Umbilical cord (tissue), 2 donors: ENCODE measurements around the gene RAE1. TPM values are rescaled to one million over a fixed set of nuclear protein-coding genes. Genes with fewer than 3 reads are reported as not detected.

Experiments used
- DNase-seq: peaks from one replicate; pipeline ENCODE4 v3.0.0-alpha.2; 2015; ENCODE audit warnings: low spot score
- total RNA-seq: library from RNA; depleted of rRNA; stranded (reverse); fragments of >200 nt; gene quantifications from one replicate; pipeline ENCODE4 v1.2.3, GENCODE V29; 2014; ENCODE audit warnings: low replicate concordance; ENCODE audit not compliant: insufficient read depth

RAE1 gene
- total RNA-seq, 1 donor from 2014 or later, result 28.4 TPM

DNA sequence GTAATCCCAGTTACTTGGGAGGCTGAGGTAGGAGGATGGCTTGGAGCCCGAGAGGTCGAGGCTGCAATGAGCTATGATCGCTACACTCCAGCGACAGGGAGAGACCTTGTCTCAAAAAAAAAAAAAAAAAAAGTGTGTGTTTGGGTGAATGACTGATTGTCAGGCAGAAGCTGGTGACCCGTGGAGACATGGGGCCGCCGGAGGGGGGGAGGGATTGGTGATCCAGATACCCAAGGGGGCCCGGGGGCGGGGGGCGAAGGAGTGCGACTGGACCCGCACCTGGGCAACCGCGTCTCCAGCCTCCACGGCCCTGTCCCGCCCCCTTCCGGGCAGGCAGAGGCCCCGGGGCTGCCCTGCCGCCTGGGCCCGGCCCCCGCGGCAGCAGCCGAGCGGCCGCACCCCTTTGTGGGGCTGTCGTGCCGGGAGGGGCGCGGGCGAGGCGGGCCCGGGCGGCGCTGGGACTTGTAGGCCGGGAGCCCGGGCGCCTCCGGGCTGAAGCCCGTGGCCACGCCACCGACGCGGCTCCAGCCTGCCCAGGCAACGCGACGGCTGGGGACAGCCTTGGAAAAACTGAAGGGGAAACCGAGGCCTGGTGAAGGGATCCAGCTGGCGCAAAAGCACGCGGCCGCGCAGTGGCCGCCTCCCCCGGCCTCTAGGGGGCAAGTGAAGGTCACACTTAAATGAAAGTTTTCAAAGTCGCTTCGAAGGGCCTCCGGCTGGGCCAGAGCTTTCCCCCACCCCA lies 38.1 kb downstream of the RAE1 start:
- DNase-seq, result peak; percentile 86

- DNase-seq, result peak; percentile 26
These were observed 38.9 kb downstream of the RAE1 start for GRCh38 chr20:57389695-57390603.

DNA sequence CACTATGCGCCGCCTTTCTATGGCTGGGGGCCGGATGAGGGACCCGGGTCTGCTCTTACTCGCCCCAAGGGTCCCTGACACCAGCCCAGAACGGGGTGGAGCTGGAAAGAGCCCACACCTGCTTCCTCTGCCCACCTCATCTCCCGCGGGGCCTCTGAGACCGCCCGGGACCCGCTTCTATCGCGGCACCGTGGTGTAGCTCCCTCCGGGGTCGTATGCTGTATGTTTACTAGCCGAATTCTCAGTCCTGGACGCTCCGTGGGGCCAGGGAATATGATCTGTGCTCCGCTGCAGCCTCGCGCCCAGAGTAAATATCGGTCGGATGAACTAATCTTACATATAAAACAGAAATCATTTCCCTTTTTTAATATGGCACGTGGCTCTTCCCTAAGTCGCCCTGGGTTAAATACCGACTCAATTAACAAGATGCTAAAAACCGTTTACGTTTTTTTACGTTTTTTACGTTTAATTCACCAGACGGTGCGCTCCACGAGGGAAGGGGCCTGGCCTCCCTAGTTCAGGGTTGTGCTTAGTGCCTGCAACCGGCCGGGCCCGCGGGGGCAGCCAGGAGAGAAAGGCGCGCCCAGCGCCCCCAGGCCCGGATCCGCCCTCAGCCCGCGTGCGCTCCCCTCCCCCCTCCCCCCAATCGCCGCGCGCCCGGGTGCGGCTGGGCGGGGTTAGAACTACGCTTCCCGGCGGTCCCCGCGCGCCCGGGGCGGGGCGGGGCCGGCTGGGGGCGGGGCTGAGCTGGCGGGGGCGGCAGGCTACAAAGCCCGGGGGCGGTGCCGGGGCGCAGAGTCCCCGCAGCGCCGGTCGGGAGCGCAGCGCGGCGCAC lies 39.8 kb downstream of the RAE1 start, which contains the start of gene RBM38:
TSS of gene RBM38 (plus strand) at position 793 of the 835 bp plus-strand sequence. CDS start 186 bp downstream, outside the sequence.
- DNase-seq, result peak; percentile 69

GRCh38 chr20:57391439-57392301 lies 40.6 kb downstream of the RAE1 start:
- DNase-seq, result no peak

DNA sequence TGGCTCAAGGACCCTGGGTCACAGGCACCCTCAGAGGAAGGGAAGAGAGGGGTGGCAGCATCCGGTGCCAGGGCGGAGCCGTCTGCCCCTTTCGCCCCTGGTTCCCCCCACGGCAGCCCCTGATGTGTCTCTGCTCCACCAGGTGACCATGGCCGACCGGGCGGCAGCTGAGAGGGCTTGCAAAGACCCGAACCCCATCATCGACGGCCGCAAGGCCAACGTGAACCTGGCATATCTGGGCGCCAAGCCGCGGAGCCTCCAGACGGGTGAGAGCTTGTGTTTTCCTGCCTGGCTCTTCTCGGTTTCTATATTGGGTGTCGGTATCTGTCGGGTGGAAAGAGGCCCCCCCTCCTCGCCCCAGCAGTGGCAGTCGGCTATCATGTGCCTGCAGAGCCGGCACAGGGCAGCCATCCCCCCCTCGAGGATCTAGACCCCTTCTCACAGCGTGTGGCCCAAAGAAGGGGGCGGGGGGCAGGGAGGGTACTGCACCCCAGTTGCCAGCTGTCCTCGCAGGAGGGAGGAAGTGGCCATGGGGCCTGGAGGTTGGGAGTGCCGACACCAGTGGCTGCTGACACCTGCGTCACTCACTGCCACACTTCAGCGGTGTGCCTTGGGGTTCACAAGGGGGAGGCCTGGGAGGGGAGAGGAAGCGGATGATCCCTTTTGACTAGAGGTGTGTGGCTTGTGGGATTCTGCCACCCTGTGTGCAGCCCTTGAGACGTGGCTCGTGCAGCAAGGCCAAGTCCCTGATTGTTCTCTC lies 41.6 kb downstream of the RAE1 start:
- DNase-seq, result no peak

DNA sequence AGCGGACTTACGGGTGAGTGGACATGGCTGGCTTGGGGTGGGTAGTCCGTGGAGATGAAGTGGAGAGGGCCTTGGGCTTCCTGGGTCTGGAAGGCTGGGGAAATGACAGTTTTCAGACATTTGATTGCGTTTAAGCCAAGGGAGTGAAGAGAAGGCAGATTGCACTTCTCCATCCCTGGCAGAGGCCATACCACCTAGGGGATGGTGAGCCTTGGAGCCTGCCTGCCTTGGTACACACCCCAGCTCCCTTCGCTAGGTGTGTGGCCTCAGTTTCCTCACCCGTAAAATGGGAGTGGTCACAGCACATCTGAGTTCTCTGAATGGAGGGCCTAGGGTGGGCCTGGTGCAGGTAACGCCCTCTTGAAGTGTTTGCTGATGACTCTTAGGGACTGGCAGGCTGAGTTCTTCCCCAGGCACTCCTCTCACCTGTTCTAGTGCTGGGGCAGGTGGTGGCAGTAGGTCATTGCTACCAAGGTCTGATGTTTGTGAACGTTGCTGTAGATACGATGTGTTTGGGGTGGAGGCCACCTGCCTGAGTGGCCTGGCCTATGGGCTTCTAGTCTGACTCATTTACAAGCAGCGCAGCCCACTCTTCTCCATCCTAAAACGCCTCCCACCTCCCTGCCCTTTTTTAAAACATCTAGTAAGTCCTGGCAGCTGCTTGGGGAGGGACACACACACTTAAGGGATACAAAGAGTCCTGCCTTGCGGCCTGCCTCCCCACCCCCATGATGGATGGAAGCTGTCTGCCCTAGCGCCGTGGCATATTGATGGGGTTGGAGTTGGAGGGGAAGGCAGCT lies 42.5 kb downstream of the RAE1 start:
- DNase-seq, result no peak

DNA sequence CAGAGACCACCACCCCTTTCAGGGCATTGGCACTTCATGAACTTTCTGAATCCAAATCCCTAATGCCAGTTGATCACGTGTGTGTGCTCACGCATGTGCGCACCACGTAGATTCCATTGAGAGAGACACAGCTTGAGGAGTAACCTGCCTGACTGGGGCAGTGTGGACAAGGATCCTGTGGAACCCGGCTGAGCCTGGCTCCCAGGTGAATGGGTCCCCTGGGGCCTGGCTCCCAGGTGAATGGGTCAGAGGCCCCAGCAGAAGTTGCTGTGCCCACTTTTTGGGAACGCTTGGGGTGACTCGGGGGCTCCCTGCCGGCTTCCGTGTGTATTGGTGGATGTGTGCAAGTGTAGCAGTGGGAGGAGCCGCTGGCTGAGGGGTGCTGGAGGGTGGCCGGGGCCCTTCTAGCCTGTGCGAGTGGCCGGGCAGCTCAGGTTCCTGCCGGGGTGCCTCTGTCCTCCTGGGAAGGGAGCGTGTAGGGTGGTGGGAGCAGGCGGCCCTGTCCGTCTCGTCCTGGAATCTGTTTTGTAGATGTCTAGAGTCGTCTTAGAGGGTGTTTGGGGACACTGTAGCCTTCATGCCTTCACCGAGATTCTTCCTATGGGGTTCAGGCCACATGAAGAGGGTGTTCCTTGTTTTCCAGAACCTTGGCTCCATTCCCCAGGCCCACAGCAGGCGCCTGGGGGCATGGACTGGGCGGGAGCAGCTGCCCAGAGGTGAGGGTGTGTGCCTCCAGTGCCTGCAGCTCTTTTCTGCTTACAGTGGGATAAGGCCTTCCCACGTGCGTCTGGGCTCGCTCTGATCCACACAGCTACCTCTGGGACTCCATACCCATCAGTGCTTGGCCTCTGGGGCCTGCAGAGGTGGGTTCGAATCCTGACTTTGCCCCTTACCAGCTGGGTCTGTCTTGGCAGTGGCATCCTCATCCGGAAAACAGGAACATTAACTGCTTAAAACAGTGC lies 43.3 kb downstream of the RAE1 start:
- DNase-seq, result no peak

GRCh38 chr20:57395111-57395966 lies 44.3 kb downstream of the RAE1 start:
- no peak for DNase-seq

GRCh38 chr20:57396212-57396983 lies 45.3 kb downstream of the RAE1 start:
- no peak for DNase-seq

DNA sequence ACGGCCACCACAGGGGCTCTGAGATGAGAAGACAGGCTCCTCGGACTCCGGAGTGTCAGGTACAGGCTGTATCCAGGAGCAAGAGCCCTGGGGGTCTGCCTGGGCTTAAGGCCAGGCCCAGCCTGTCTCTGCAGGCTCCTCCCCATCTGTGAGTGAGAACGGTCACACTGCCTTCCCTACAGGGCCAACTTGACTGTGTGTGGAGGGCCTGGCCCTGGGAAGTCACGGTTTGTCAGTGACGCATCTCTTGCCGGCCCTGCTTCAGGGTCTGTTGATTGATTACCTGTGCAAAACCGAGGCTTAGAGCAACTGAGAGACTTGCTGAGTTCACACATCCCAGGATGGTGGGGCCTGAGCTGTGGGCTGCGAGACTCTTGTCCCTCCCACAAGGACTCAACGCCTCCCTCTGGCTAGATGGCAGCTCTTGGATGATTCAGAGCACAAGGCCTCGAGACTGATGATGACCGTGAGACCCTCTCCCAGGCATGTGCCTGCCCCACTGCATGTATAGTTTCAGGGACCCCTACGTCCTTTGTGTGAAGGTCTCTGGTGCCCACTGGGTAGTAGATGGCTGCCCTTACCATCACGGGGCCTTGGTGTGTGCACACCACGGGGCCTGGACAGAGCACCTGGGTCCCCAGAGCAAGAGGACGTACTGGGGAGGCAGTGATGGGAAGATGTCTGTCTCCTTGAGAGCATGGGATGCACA lies 46.1 kb downstream of the RAE1 start:
- no peak for DNase-seq

DNA sequence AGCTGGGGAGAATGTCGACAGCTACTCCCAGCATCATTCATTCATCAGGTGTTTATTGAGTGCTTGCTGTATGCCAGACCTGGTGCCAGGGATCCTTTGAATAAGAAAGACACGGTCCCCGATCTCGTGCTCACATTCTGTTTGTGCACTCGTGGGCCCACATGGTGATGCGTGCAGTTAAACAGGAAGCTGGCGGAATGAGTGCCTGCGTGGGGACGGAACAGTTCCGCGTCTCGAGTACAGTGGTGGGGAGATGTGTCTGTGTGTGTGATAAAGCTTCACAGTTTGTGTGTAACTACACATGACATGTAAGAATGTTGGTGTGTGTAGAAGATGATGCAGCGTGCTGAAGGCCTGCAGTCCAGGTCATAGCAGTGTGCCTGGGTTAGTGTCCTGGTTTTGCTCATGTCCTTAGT lies 46.6 kb downstream of the RAE1 start:
- DNase-seq, result no peak

DNA sequence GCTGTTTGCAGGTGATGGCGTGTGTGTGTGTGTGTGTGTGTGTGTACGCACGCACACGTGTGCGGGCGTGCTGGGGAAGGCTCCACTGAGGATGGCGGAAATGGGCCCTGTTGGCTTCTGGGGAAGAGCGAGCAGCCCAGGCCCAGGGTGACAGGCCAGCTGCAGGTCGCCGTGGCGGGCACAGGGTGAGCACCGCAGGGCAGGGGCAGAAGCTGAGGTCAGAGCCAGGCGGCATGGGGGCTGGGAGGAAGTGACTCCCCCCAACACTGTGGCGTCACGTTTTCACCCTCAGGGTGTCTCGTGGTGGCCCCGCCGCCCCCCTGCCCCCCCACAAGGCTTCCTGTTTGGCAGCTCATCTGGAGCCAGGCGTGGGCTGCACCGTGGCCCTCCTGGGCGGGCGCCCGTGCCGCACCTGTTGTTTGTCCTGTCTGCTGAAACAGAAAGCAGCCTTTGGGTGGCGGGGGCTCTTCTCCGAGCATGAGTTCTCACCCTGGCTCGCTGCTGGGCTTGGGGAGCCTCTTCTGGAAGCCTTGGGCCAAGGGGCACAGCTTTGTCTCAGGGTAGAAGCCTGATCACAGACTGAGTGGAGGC lies 47.3 kb downstream of the RAE1 start:
- no peak for DNase-seq

- DNase-seq, result no peak
These were observed 48.0 kb downstream of the RAE1 start for GRCh38 chr20:57398901-57399535.

- DNase-seq, result no peak
These were observed 48.6 kb downstream of the RAE1 start for GRCh38 chr20:57399587-57400155.
